Ammon's horn (tissue), 1 donor: ENCODE data around the gene KCTD15.

ENCODE experiments used
- DNase-seq: peaks from one replicate; pipeline ENCODE4 v3.0.0-alpha.2; 2016; ENCODE audit warnings: low spot score

The KCTD15 gene

GRCh38 chr19:33771384-33772101, 25.1 kb upstream of the KCTD15 start:
- peak; percentile 81 for DNase-seq

- DNase-seq = no peak
Measured at GRCh38 chr19:33772102-33772857, 24.4 kb upstream of the KCTD15 start.

GRCh38 chr19:33772858-33773180, 23.9 kb upstream of the KCTD15 start:
- no peak for DNase-seq

GRCh38 chr19:33773704-33774624, 22.7 kb upstream of the KCTD15 start:
- DNase-seq = no peak

GRCh38 chr19:33774751-33775150, 21.9 kb upstream of the KCTD15 start:
- no peak for DNase-seq

DNA sequence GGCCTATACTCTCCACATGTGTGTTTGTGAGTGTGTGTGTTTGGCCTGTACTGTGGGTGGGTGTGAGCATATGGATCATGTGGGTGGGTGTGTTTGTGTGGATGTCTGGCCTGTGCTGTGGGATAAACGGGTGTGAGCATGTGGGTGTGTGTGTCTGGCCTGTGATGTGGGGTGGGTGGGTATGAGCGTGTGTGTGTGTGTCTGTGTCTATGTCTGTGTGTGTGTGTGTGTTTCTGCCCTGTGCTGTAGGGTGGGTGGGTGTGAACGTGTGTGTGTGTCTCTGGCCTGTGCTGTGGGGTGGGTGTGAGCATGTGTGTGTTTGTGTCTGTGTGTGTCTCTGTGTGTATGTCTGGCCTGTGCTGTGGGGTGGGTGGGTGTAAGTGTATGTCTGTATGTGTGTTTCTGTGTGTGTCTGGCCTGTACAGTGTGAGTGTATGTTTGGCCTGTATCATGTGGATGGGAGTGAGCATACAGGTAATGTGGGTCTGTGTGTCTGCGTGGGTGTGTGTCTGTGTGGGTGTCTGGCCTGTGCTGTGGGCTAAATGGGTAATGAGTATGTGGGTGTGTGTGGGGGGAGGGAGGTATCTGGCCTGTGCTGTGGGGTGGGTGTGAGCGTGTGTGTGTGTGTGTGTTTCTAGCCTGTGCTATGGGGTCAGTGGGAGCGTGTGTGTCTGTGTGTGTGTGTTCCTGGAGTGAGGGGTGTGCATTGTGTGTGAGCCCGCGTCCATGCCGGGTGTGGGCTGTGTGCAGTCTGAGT, 20.8 kb upstream of the KCTD15 start:
- DNase-seq = no peak

DNA sequence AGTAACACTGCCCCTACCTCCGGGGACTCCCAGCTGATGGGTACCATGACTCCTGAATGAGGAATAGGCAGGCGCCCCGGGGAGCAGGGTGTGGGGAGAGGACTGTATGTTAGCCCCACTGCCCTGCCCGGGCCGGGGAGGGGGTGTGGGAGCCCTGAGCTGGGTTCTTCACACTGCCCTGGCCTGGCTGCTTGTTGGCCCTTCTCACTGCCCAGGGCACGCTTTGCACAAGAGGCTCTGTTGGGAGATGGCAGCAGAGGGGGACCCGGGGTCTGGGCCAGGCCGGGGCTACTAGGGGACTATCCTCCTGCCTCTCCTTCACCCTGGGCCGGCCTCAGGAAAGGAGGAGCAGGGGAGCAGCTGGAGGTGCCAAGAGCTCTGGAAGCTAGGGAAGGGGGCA, 19.3 kb upstream of the KCTD15 start:
- DNase-seq = no peak

DNA sequence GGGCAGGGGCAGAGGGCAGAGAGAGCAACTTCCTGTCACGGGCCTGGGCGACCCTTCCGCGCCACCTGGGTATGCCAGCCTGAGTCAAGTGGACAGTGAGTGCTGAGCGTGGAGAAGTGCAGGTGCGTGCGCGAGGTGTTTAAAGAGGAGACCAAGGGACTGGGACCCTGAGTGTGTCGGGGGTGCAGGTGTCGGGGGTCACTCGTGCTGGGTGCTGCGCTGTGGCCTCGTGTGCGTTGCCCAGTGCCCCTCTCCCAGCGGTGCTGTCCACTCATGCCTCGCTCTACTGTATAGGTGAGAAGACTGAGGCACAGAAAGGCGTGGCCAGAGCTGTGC, 18.9 kb upstream of the KCTD15 start:
- DNase-seq = no peak

GRCh38 chr19:33778089-33778791, 18.4 kb upstream of the KCTD15 start:
- DNase-seq = peak; percentile 77

- no peak for DNase-seq
Measured at GRCh38 chr19:33779849-33780248, 16.8 kb upstream of the KCTD15 start.

DNA sequence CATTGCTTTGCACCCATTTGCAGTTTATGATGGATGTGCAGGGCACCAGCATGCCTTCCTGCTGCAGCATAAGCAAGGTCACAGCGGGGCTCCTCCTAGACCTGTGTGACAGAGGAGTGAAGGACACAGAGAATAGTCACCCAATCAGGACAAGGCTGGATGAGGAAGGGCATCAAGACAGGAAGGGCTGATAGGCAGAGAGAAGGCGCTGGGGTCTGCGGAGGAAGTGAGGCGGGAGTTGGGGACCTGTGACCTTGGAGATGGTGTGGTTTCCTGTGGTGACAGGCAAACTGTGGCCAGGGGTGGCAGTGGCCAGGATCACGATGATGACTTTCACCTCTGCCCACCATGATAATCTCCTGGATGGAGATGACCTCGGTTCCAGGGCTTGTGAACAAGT, 16.4 kb upstream of the KCTD15 start:
- DNase-seq = no peak

GRCh38 chr19:33780746-33781145, 15.9 kb upstream of the KCTD15 start:
- DNase-seq = no peak

DNA sequence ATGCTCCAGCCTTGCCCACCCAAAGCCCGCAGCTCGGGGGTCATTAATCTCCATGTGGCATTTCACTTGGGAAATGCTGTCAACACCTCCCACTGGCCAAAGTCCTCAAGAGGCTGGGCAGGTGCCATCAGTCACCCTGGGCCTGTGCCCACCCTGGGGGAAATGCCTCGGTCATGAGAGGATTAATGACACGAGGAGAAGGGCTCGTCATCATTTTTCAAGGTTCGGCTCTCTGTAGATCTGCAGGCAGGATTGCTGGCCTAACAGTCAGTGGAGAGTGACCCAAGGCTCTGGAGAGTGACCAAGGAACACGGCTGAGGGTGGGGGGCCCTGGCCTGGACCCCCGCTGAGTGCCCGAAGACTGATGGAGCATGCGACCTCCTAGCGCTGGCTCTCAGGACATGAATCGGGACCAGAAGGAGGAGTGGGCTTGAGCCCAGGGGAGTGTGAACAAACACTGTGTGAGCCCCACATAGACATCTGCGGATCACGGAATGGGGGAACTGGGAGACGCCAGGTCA, 15.2 kb upstream of the KCTD15 start:
- DNase-seq = no peak

GRCh38 chr19:33781996-33782395, 14.7 kb upstream of the KCTD15 start:
- DNase-seq = no peak

- DNase-seq = no peak
Measured at GRCh38 chr19:33784432-33784831, 12.2 kb upstream of the KCTD15 start.

- no peak for DNase-seq
Measured at GRCh38 chr19:33785795-33786194, 10.9 kb upstream of the KCTD15 start.

DNA sequence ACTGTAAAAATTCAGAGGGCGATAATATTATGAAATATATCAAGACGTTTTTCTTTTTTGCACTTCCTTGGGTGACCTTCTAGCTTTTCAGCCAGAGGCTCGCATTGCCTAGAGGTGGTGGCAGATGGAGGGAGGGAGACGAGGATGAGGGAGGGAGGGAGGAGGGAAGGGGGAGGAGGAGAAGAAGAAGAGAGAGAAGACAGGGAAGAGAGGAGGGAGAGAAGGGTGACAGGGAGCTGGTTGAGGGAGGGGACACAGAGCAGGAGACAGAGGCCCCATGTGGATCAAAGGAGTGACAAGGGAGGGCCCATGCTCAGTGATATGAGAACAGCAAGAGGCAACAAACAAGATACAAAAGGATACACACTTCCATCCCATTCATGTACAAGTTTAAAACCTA, 8.0 kb upstream of the KCTD15 start:
- no peak for DNase-seq

DNA sequence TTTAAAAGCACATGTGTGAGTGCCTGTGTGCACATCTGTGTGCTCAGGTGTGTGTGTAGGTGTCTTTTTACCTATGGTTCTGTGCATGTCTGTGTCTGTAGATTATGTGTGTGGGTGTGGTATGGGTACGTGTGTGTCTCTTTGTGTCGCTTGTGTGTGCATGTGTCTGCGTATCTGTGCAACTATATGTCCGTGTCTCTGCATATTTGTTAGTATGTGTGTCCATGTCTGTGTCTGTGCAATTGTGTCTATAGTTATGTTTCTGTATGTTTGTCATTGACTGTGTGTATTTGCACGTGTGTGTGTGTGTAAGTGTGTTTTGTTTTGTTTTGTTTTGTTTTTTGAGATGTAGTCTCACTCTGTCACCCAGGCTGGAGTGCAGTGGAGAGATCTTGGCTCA, 7.3 kb upstream of the KCTD15 start:
- DNase-seq = no peak

GRCh38 chr19:33794683-33795369, 1.8 kb upstream of the KCTD15 start:
- no peak for DNase-seq

DNA sequence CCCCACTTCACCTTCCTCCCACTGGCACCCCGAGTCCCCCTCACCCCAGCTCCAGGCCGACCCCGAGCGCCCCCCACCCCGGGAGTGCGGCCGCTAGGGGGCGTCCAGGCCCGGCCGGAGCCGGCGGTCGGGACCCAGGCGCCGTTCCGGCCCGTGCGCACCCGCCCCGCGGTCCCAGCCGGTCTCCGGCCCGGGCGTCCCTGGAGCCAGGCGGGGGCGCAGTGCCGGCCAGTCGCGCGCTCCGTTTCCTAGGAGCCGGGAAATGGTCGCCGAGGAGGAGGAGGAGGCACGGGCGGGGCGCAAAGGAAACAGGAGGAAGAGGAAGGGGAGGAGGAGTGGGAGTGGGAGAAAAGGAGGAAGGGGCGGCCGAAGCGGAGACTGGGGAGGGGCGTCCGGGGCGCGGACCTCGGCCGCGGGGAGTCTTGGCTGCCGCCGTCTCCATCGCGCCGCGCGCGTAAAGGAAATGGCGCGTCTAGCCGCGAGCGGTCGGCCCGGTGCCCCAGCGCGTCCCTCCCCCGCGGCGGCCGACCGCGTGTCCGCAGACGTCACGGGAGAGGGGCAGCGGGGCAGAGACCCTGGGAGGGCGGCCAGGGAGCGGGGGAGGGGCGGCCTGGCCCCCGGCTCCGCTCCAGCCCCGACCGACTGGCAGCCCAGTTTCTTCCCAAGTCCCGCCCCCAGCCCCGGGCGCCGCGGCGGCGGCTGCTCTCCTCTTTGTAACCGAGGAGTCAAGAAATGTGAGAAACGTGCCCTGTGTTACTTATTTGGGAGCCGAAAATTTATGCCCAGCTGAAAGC, 1.1 kb upstream of the KCTD15 start:
- peak; percentile 71 for DNase-seq
